SU-DHL-6 (cell line): ENCODE results near the gene RTEL1.
"Not testable (repeated sequence)": the region's sequence is repeated elsewhere in the genome, so short reads cannot be mapped to it uniquely, and the experiment has no call there.

Experiments
- H2AFZ ChIP-seq: fragments of 200-600 bp; sonication (generic); 2 replicates; pipeline ENCODE4 v1.6.1; 2014; ENCODE audit warnings: low read depth, mild to moderate bottlenecking, moderate library complexity, mixed read lengths, antibody characterized with exemption, low read length; ENCODE audit not compliant: severe bottlenecking
- H3F3A ChIP-seq: fragments of 200-600 bp; shearing (Covaris generic); 2 replicates; pipeline ENCODE4 v1.6.0; 2016; ENCODE audit warnings: antibody characterized with exemption, mild to moderate bottlenecking; ENCODE audit not compliant: insufficient read depth
- H3K27ac ChIP-seq: fragments of 200-600 bp; sonication (generic); 2 replicates; pipeline ENCODE4 v1.5.1; 2016; ENCODE audit warnings: low read depth, mild to moderate bottlenecking, low read length, moderate library complexity, mixed read lengths
- H3K27me3 ChIP-seq: fragments of 200-600 bp; sonication (generic), shearing (Covaris generic); 2 replicates; pipeline ENCODE4 v1.6.0; 2014; ENCODE audit warnings: mild to moderate bottlenecking, low read length
- H3K36me3 ChIP-seq: fragments of 200-600 bp; sonication (generic); 2 replicates; pipeline ENCODE4 v1.6.1; 2014; ENCODE audit warnings: mild to moderate bottlenecking, low read length, mixed read lengths
- H3K4me2 ChIP-seq: fragments of 300-600, 200-600 bp; shearing (Covaris generic), sonication (generic); 2 replicates; pipeline ENCODE4 v1.6.0; 2014; ENCODE audit warnings: low read length, low read depth, mild to moderate bottlenecking; ENCODE audit not compliant: poor library complexity, severe bottlenecking
- H3K4me3 ChIP-seq: fragments of 200-600 bp; sonication (generic); 2 replicates; pipeline ENCODE4 v1.5.1; 2014; ENCODE audit warnings: antibody characterized with exemption, low read length, mild to moderate bottlenecking, mixed read lengths; ENCODE audit not compliant: insufficient read depth, poor library complexity, severe bottlenecking
- H3K79me2 ChIP-seq: fragments of 200-600 bp; sonication (generic); 2 replicates; pipeline ENCODE4 v1.6.1; 2014; ENCODE audit warnings: mild to moderate bottlenecking, low read length, moderate library complexity; ENCODE audit not compliant: insufficient read depth
- H3K9ac ChIP-seq: fragments of 200-600 bp; sonication (generic); 2 replicates; pipeline ENCODE4 v1.7.0; 2014; ENCODE audit warnings: mild to moderate bottlenecking, low read length
- H3K9me2 ChIP-seq: fragments of 200-600 bp; sonication (generic); replicated peaks from 2 replicates; pipeline ENCODE4 v1.6.1; 2014; ENCODE audit warnings: low read length; ENCODE audit not compliant: insufficient read depth
- H3K9me3 ChIP-seq: fragments of 200-600 bp; sonication (generic); 2 replicates; pipeline ENCODE4 v1.6.1; 2014; ENCODE audit warnings: low read length, mixed read lengths; ENCODE audit not compliant: insufficient read depth
- H4K20me1 ChIP-seq: fragments of 200-600 bp; sonication (generic); 2 replicates; pipeline ENCODE4 v1.6.1; 2014; ENCODE audit warnings: low read depth, mild to moderate bottlenecking, antibody characterized with exemption, low read length, moderate library complexity, mixed read lengths
- CTCF ChIP-seq: fragments of 200-600 bp; sonication (generic); IDR thresholded peaks from one replicate; pipeline ENCODE4 v1.5.1; 2017; ENCODE audit warnings: antibody characterized with exemption, mild to moderate bottlenecking, low read length, moderate library complexity; ENCODE audit not compliant: insufficient read depth, poor library complexity, severe bottlenecking
- EZH2phosphoT487 ChIP-seq: fragments of 200-600 bp; sonication (generic), shearing (Covaris generic); conservative IDR thresholded peaks from 2 replicates; pipeline ENCODE4 v1.6.1; 2018; ENCODE audit warnings: mild to moderate bottlenecking, antibody characterized with exemption, low read length, moderate library complexity, mixed read lengths

Gene RTEL1

DNA sequence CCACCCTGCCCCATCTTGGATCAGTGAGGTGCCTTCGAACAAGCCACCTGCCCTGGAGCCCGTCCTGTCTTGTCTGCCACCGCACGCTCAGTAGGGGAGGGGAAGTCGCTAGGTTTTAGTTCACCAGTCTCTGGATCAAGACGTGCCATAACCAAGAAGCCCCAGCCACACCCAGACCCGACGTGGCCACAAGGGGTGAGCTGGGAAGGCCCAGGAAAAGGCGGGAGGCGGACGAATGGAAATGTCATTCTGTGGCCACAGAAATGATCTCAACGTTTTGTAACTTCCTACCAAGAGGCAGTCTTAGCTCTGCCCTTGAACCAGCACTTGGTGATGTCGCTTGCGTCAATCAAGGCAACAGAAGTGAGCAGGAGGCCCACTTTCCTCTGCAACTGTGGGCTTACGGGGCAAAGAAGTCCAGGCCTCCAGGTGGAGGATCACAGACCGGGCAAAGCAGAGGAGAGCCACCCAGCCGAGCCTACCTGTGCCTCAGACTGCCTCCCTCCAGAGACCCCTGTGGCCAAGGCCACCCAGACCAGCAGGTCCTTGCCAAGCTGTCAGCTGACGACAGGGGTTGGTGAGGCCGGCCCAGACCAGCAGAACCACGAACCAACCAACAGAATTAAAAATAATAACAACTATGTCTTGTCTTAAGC is 45.7 kb upstream of the RTEL1 start:
- Histone ChIP-seq H3K9me3 (no peaks in the 10 kb centered on the region), H3K9me2 (no peaks in the 10 kb centered on the region), H3K27ac (no peak overlapping the region), H3K27me3 (no peaks in the 10 kb centered on the region), H3K36me3 (no peaks in the 10 kb centered on the region), H3K4me2 (no peak overlapping the region), H3K4me3 (no peak overlapping the region), H3K79me2 (0 out of 2 replicates have a peak, but pooled peaks cover 3% of the 10 kb centered on the region), H4K20me1 (no peaks in the 10 kb centered on the region), H2AFZ (no peak overlapping the region), H3K9ac (no peak overlapping the region), H3F3A (no peaks in the 10 kb centered on the region)
- TF ChIP-seq CTCF (no peak), EZH2phosphoT487 (no peak)

DNA sequence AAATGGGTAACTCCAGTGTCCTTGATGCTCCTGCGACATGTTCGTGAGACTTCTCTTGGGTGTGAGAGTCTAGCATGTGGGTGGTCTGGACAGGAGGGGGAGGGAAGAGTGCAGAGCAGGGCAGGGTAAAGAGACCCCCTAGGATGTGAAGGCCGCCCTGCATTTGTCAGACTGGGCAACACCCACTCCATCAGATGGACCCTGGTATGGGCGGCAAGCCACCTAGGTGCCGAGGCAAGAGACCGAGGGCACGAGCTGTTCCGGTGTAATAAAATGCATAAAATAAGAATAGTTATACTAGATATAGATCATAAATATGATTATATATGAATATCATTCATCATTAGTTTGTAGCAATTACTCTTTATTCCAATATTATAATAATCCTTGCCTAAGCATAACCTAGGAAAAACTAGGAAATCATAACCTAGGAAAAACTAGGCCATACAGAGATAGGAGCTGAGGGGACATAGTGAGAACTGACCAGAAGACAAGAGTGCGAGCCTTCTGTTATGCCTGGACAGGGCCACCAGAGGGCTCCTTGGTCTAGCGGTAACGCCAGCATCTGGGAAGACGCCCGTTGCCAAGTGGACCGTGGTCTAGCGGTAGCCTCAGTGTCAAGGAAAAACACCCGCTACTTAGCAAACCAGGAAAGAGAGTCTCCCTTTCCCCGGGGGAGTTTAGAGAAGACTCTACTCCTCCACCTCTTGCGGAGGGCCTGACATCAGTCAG is 44.1 kb upstream of the RTEL1 start:
- not testable (repeated sequence) for H3K9me2 ChIP-seq, H3K9ac ChIP-seq, H3K4me2 ChIP-seq, H3K27ac ChIP-seq, H3K4me3 ChIP-seq, H3K9me3 ChIP-seq, H3K36me3 ChIP-seq, H4K20me1 ChIP-seq, H3K79me2 ChIP-seq, H3F3A ChIP-seq, H3K27me3 ChIP-seq, H2AFZ ChIP-seq

DNA sequence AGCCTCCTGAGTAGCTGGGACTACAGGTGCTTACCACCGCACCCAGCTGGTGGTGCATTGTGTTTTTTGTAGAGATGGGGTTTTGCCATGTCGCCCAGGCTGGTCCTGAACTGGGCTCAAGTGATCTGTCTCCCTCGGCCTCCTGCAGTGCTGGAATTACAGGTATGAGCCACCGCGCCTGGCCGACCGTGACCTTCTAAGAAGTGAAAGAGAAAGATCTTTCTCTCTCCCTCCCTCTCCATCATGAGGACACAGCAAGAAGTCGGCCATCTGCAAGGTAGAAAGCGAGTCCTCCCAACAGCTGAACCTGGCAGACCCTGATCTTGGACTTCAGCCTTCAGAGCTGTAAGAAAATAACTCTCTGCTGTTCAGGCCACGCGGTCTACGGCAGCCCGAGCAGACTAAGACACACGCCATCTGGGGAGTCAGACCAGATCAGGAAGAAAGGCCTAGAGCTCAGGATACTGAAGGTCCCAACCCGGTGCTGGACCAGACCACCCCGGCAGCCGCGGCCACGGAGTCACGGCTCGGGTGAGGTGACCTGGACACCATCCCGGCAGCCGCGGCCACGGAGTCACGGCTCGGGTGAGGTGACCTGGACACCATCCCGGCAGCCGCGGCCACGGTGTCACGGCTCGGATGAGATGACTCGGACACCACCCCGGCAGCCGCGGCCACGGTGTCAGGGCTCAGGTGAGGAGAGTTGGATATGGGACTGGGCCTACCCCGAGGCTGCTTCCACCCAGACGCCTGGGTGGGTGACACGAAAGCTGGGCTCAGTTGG is 40.8 kb upstream of the RTEL1 start:
- Histone ChIP-seq H3F3A (no peaks in the 10 kb centered on the region), H3K36me3 (no peaks in the 10 kb centered on the region), H3K9ac (no peak overlapping the region), H3K27ac (no peak overlapping the region), H3K4me3 (no peak overlapping the region), H3K9me2 (no peaks in the 10 kb centered on the region), H4K20me1 (no peaks in the 10 kb centered on the region), H2AFZ (no peak overlapping the region), H3K27me3 (no peaks in the 10 kb centered on the region), H3K79me2 (peaks cover 29% of the 10 kb centered on the region), H3K4me2 (no peak overlapping the region), H3K9me3 (no peaks in the 10 kb centered on the region)
- TF ChIP-seq CTCF: no peak
- TF ChIP-seq EZH2phosphoT487: no peak
